SJCRH30 (cell line): ENCODE data around the gene UBE2F. TPM values are rescaled to one million over a fixed set of nuclear protein-coding genes. Genes with fewer than 3 reads are reported as not detected.
"Not testable (repeated sequence)": the region's sequence is repeated elsewhere in the genome, so short reads cannot be mapped to it uniquely, and the experiment has no call there.

Source experiments
- DNase-seq, 2 experiments: peaks; one replicate each; pipeline ENCODE4 v3.0.0-alpha.2; 2015 to 2020
- H3K27ac ChIP-seq: fragments of 250-450 bp; sonication (Bioruptor Pico); 2 replicates; pipeline ENCODE4 v1.5.1; 2020; ENCODE audit warnings: mild to moderate bottlenecking, moderate library complexity
- H3K27me3 ChIP-seq: fragments of 250-450 bp; sonication (Bioruptor Pico); 2 replicates; pipeline ENCODE4 v1.5.1; 2020; ENCODE audit warnings: mild to moderate bottlenecking, moderate library complexity
- H3K36me3 ChIP-seq: fragments of 250-450 bp; sonication (Bioruptor Pico); 2 replicates; pipeline ENCODE4 v1.5.1; 2020; ENCODE audit warnings: mild to moderate bottlenecking, moderate library complexity
- H3K4me1 ChIP-seq: fragments of 250-450 bp; sonication (Bioruptor Pico); 2 replicates; pipeline ENCODE4 v1.5.1; 2020; ENCODE audit warnings: mild to moderate bottlenecking, moderate library complexity
- H3K4me3 ChIP-seq: fragments of 250-450 bp; sonication (Bioruptor Pico); 2 replicates; pipeline ENCODE4 v1.5.1; 2020; ENCODE audit warnings: mild to moderate bottlenecking, moderate library complexity
- H3K9me3 ChIP-seq: fragments of 250-450 bp; sonication (Bioruptor Pico); replicated peaks from 2 replicates; pipeline ENCODE4 v1.5.1; 2020; ENCODE audit warnings: mild to moderate bottlenecking, moderate library complexity
- total RNA-seq: library from RNA; depleted of rRNA; stranded (reverse); fragments of >200 nt; shearing (Covaris generic); gene quantifications from 2 replicates; pipeline ENCODE4 v1.2.3, GENCODE V29; 2014

The UBE2F gene
- total RNA-seq, 1 experiment from 2014 or later = 50.5 TPM

GRCh38 chr2:238066718-238067117, 99.9 kb downstream of the UBE2F start:
- H3K27ac ChIP-seq, DNase-seq, H3K27me3 ChIP-seq, H3K4me3 ChIP-seq, H3K9me3 ChIP-seq: not testable (repeated sequence)
- Histone ChIP-seq H3K4me1 (peaks cover 18% of the 10 kb centered on the region), H3K36me3 (peaks cover 42% of the 10 kb centered on the region)

- no peak for DNase-seq
- H3K9me3 ChIP-seq = peaks cover 6% of the 10 kb centered on the region
Observed at GRCh38 chr2:238067939-238068338, 101.1 kb downstream of the UBE2F start.

GRCh38 chr2:238069021-238069709, 102.4 kb downstream of the UBE2F start:
- no peaks in the 10 kb centered on the region; the same call in 1 of the 2 replicates for H3K4me1 ChIP-seq
- H3K4me3 ChIP-seq = no peak overlapping the region
- no peak overlapping the region for H3K27ac ChIP-seq
- H3K9me3 ChIP-seq = peaks cover 13% of the 10 kb centered on the region
- DNase-seq = no peak
- H3K27me3 ChIP-seq = no peaks in the 10 kb centered on the region
- peaks cover 63% of the 10 kb centered on the region for H3K36me3 ChIP-seq

More at GRCh38 chr2:238067939-238068338, 101.1 kb downstream of the UBE2F start:
- no peak overlapping the region for H3K27ac ChIP-seq
- H3K36me3 ChIP-seq = peaks cover 54% of the 10 kb centered on the region
- no peak overlapping the region for H3K4me3 ChIP-seq
- no peaks in the 10 kb centered on the region for H3K27me3 ChIP-seq
- peaks cover 10% of the 10 kb centered on the region for H3K4me1 ChIP-seq

GRCh38 chr2:238069877-238070276, 103.1 kb downstream of the UBE2F start:
- Histone ChIP-seq H3K27ac (no peak overlapping the region), H3K36me3 (peaks cover 61% of the 10 kb centered on the region), H3K4me3 (no peak overlapping the region), H3K4me1 (no peaks in the 10 kb centered on the region), H3K27me3 (no peaks in the 10 kb centered on the region), H3K9me3 (peaks cover 13% of the 10 kb centered on the region)
- no peak for DNase-seq

GRCh38 chr2:238075397-238075796, 108.6 kb downstream of the UBE2F start:
- Histone ChIP-seq H3K9me3 (peaks cover 17% of the 10 kb centered on the region), H3K36me3 (peaks cover 43% of the 10 kb centered on the region), H3K4me1 (no peaks in the 10 kb centered on the region), H3K27ac (no peak overlapping the region), H3K27me3 (no peaks in the 10 kb centered on the region), H3K4me3 (no peak overlapping the region)
- no peak for DNase-seq

DNA sequence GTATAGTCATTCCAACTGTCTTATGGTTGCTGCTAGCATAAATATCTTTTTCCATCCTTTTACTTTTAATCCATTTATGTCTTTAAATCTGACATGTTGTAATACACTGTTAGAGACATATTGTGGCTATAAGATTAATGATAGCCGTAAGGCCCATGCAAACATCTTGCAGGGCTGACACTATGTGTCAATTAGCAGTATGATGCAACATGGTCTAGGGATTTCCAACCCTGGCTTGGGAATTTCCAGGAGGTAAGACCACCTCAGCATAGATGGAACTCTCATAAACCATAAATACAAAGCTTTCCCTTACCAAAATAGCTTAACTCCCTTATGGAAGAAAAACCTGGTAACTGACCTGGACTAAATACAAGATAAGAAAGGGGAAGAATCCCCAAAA, 110.5 kb downstream of the UBE2F start:
- Histone ChIP-seq H3K27ac (no peak overlapping the region), H3K36me3 (peaks cover 51% of the 10 kb centered on the region)
- no peak for DNase-seq

GRCh38 chr2:238079874-238080327, 113.1 kb downstream of the UBE2F start:
- Histone ChIP-seq H3K4me1 (no peaks in the 10 kb centered on the region), H3K4me3 (no peak overlapping the region), H3K9me3 (peaks cover 5% of the 10 kb centered on the region; the same call in 1 of the 2 replicates), H3K27me3 (no peaks in the 10 kb centered on the region), H3K36me3 (peaks cover 47% of the 10 kb centered on the region), H3K27ac (no peak overlapping the region)
- no peak for DNase-seq

More for the DNA sequence above, 110.5 kb downstream of the UBE2F start:
- Histone ChIP-seq H3K4me1 (no peaks in the 10 kb centered on the region), H3K27me3 (no peaks in the 10 kb centered on the region), H3K9me3 (peaks cover 17% of the 10 kb centered on the region), H3K4me3 (no peak overlapping the region)

- Histone ChIP-seq H3K4me3 (no peak overlapping the region), H3K27me3 (no peaks in the 10 kb centered on the region), H3K9me3 (peaks cover 5% of the 10 kb centered on the region; the same call in 1 of the 2 replicates), H3K36me3 (peaks cover 46% of the 10 kb centered on the region), H3K4me1 (no peaks in the 10 kb centered on the region), H3K27ac (no peak overlapping the region)
- no peak for DNase-seq
Observed at GRCh38 chr2:238080518-238080917, 113.7 kb downstream of the UBE2F start.

- Histone ChIP-seq H3K9me3 (peaks cover 5% of the 10 kb centered on the region; the same call in 1 of the 2 replicates), H3K4me1 (no peaks in the 10 kb centered on the region), H3K4me3 (no peak overlapping the region), H3K36me3 (peaks cover 49% of the 10 kb centered on the region), H3K27me3 (no peaks in the 10 kb centered on the region), H3K27ac (no peak overlapping the region)
- no peak for DNase-seq
Observed at GRCh38 chr2:238081150-238081549, 114.3 kb downstream of the UBE2F start.

- Histone ChIP-seq H3K36me3 (peaks cover 48% of the 10 kb centered on the region), H3K27ac (no peak overlapping the region), H3K4me3 (no peak overlapping the region), H3K9me3 (peaks cover 5% of the 10 kb centered on the region; the same call in 1 of the 2 replicates), H3K27me3 (no peaks in the 10 kb centered on the region), H3K4me1 (no peaks in the 10 kb centered on the region)
- DNase-seq = no peak
Observed at GRCh38 chr2:238081561-238081960, 114.7 kb downstream of the UBE2F start.

GRCh38 chr2:238082151-238082550, 115.3 kb downstream of the UBE2F start:
- H3K4me1 ChIP-seq = no peaks in the 10 kb centered on the region
- no peak overlapping the region for H3K27ac ChIP-seq
- no peaks in the 10 kb centered on the region for H3K27me3 ChIP-seq
- H3K4me3 ChIP-seq = no peak overlapping the region
- DNase-seq = no peak
- H3K9me3 ChIP-seq = peaks cover 5% of the 10 kb centered on the region; the same call in 1 of the 2 replicates
- peaks cover 43% of the 10 kb centered on the region for H3K36me3 ChIP-seq

DNA sequence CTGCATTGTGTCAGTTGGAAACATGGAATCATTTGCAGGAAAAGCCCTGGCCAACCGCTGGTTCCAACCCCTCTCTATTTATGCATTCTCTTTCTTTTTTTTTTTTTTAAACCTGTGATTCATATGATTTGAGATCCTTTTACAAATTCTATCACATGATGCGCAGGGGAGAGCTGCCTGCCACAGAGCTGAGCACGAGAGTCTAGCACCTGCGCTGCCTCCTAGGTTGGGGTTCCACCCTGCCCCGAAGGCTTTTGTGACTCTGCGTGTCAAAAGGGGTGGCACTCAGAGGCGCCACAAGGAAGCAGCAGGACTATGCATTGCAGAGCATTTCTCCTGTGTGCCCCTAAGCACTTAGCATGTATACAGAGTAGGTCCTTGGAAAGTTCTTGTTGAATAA, 116.0 kb downstream of the UBE2F start:
- Histone ChIP-seq H3K27me3 (no peaks in the 10 kb centered on the region), H3K4me3 (no peak overlapping the region), H3K36me3 (peaks cover 38% of the 10 kb centered on the region), H3K9me3 (peaks cover 5% of the 10 kb centered on the region; the same call in 1 of the 2 replicates), H3K27ac (no peak overlapping the region), H3K4me1 (no peaks in the 10 kb centered on the region)
- no peak for DNase-seq

- Histone ChIP-seq H3K4me1 (no peaks in the 10 kb centered on the region), H3K27me3 (no peaks in the 10 kb centered on the region), H3K9me3 (peaks cover 5% of the 10 kb centered on the region; the same call in 1 of the 2 replicates), H3K27ac (no peak overlapping the region), H3K36me3 (peaks cover 39% of the 10 kb centered on the region), H3K4me3 (no peak overlapping the region)
- no peak for DNase-seq
Observed at GRCh38 chr2:238083919-238084318, 117.1 kb downstream of the UBE2F start.

DNA sequence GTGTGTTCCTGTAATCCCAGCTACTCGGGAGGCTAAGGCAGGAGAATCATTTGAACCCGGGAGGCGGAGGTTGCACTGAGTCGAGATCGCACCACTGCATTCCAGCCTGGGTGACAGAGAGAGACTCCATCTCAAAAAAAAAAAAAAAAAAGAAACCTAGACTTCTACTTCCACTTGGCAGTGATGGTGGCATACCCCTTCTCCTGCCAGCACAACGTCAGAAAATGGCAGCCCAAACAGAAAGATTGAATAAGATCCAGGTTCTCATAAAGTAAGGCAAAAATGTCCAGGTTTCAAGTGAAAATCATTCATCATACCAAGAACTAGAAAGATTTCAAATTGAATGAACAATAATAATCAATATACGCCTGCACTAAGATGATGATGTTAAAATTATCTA, 117.9 kb downstream of the UBE2F start:
- H3K36me3 ChIP-seq = peaks cover 42% of the 10 kb centered on the region
- peaks cover 2% of the 10 kb centered on the region; the same call in 1 of the 2 replicates for H3K9me3 ChIP-seq
- no peaks in the 10 kb centered on the region for H3K27me3 ChIP-seq
- H3K4me1 ChIP-seq = no peaks in the 10 kb centered on the region
- no peak overlapping the region for H3K27ac ChIP-seq
- DNase-seq = no peak
- H3K4me3 ChIP-seq = no peak overlapping the region

- Histone ChIP-seq H3K36me3 (peaks cover 32% of the 10 kb centered on the region), H3K9me3 (no peaks in the 10 kb centered on the region), H3K27me3 (no peaks in the 10 kb centered on the region), H3K4me3 (no peak overlapping the region), H3K27ac (no peak overlapping the region), H3K4me1 (no peaks in the 10 kb centered on the region)
- no peak for DNase-seq
Observed at GRCh38 chr2:238085899-238086298, 119.1 kb downstream of the UBE2F start.

GRCh38 chr2:238087211-238087610, 120.4 kb downstream of the UBE2F start:
- DNase-seq = no peak
- Histone ChIP-seq H3K27ac (no peak overlapping the region), H3K27me3 (no peaks in the 10 kb centered on the region), H3K4me3 (no peak overlapping the region), H3K9me3 (no peaks in the 10 kb centered on the region), H3K36me3 (peaks cover 22% of the 10 kb centered on the region), H3K4me1 (no peaks in the 10 kb centered on the region)
